Suprapubic skin (tissue), 4 donors: ENCODE measurements around the gene RBM43.

Experiments used
- CTCF ChIP-seq, 2 donors: fragments of 200-600 bp in 1 of 2; fragments of 450-650 bp in 1 of 2; sonication (generic) in 1 of 2; IDR thresholded peaks; one replicate each; pipeline ENCODE4 v1.5.1; 2016 to 2019; ENCODE audit warnings: antibody characterized with exemption in 2 of 2, mild to moderate bottlenecking in 1 of 2, moderate library complexity in 1 of 2
- EP300 ChIP-seq: sonication (generic); formaldehyde crosslinking; IDR thresholded peaks from one replicate; pipeline ENCODE4 v1.6.1; 2017; ENCODE audit warnings: antibody characterized with exemption
- POLR2A ChIP-seq, 2 donors: fragments of 450-650 bp; IDR thresholded peaks; one replicate each; pipeline ENCODE4 v1.6.1; 2017; ENCODE audit warnings: antibody characterized with exemption in 2 of 2, mild to moderate bottlenecking in 2 of 2, moderate library complexity in 2 of 2
- POLR2AphosphoS5 ChIP-seq, 3 donors: sonication (generic); formaldehyde crosslinking; IDR thresholded peaks; one replicate each; pipeline ENCODE4 v1.6.1; 2017; ENCODE audit warnings: antibody characterized with exemption in 3 of 3

- TF ChIP-seq CTCF (IDR thresholded peaks at IDR 0.05) (no peak), POLR2AphosphoS5 (IDR thresholded peaks at IDR 0.05) (no peak), POLR2A (IDR thresholded peaks at IDR 0.05) (no peak), EP300 (no peak)
Measured at GRCh38 chr2:151239624-151240023, 22.0 kb downstream of the RBM43 start.
